Mesenteric fat pad (tissue), 1 donor: ENCODE measurements around the gene HRH1. TPM values are rescaled to one million over a fixed set of nuclear protein-coding genes. Genes with fewer than 3 reads are reported as not detected.
"Not testable (repeated sequence)": the region's sequence is repeated elsewhere in the genome, so short reads cannot be mapped to it uniquely, and the experiment has no call there.

Experiments used
- DNase-seq: peaks from one replicate; pipeline ENCODE4 v3.0.0-alpha.2; 2020; ENCODE audit warnings: low spot score
- total RNA-seq: library from RNA; stranded (reverse); fragmentation: NEBNext Ultra II Directional; extraction: Animal tissue kit (Norgen Biotek cat#: 25700); gene quantifications from one replicate; pipeline ENCODE4 v1.2.1, GENCODE V29; 2021
- donor health status: DM: yes; HTN: yes; CAD: no.

Gene HRH1
- total RNA-seq, 1 donor from 2014 or later, result 3.8 TPM

GRCh38 chr3:11168881-11169805, 14.8 kb downstream of the HRH1 start:
- DNase-seq, result peak; percentile 41

GRCh38 chr3:11170052-11170770, 15.9 kb downstream of the HRH1 start:
- peak; percentile 60 for DNase-seq

- peak; percentile 55 for DNase-seq
Measured at GRCh38 chr3:11172096-11172690, 17.9 kb downstream of the HRH1 start.

GRCh38 chr3:11173828-11174465, 19.7 kb downstream of the HRH1 start:
- no peak for DNase-seq

GRCh38 chr3:11178421-11178820, 24.1 kb downstream of the HRH1 start:
- DNase-seq, result peak; percentile 67

- DNase-seq, result not testable (repeated sequence)
Measured at GRCh38 chr3:11184328-11184969, 30.2 kb downstream of the HRH1 start.

GRCh38 chr3:11185144-11185543, 30.9 kb downstream of the HRH1 start:
- DNase-seq, result no peak

GRCh38 chr3:11185564-11186317, 31.4 kb downstream of the HRH1 start:
- no peak for DNase-seq

- DNase-seq, result no peak
Measured at GRCh38 chr3:11186318-11186692, 32.0 kb downstream of the HRH1 start.

- DNase-seq, result no peak
Measured at GRCh38 chr3:11186771-11187191, 32.5 kb downstream of the HRH1 start.

- no peak for DNase-seq
Measured at GRCh38 chr3:11187681-11188080, 33.4 kb downstream of the HRH1 start.

GRCh38 chr3:11188231-11188630, 33.9 kb downstream of the HRH1 start:
- DNase-seq, result no peak

- DNase-seq, result no peak
Measured at GRCh38 chr3:11195201-11195600, 40.9 kb downstream of the HRH1 start.

GRCh38 chr3:11195721-11196332, 41.5 kb downstream of the HRH1 start:
- peak; percentile 14 for DNase-seq

- no peak for DNase-seq
Measured at GRCh38 chr3:11197484-11197883, 43.2 kb downstream of the HRH1 start.

GRCh38 chr3:11198070-11198469, 43.8 kb downstream of the HRH1 start:
- peak; percentile 65 for DNase-seq

- DNase-seq, result peak; percentile 22
Measured at GRCh38 chr3:11198495-11198894, 44.2 kb downstream of the HRH1 start.

GRCh38 chr3:11199902-11200845, 45.9 kb downstream of the HRH1 start:
- peak; percentile 73 for DNase-seq
